GM12892 (cell line): ENCODE measurements around the gene GHDC.

Source experiments
- POLR2A ChIP-seq: IDR thresholded peaks from 2 replicates; pipeline ENCODE4 v1.6.1; 2011; ENCODE audit warnings: low read depth, low read length, control low read depth
- POLR2AphosphoS5 ChIP-seq: IDR thresholded peaks from 2 replicates; pipeline ENCODE4 v1.6.1; 2011; ENCODE audit warnings: low read depth, low read length, control low read depth
- TAF1 ChIP-seq: IDR thresholded peaks from 2 replicates; pipeline ENCODE4 v1.6.1; 2011; ENCODE audit warnings: low read depth, mild to moderate bottlenecking, control low read depth, low read length, borderline replicate concordance

GRCh38 chr17:42193216-42193968, 902 bp downstream of the GHDC start:
- TF ChIP-seq POLR2A (no peak), POLR2AphosphoS5 (no peak), TAF1 (no peak)
